Panc1 (cell line): ENCODE data around the gene WWOX. TPM values are rescaled to one million over a fixed set of nuclear protein-coding genes. Genes with fewer than 3 reads are reported as not detected.

Experiments used
- ATAC-seq: fragments of 200-7000 bp; cut with Tn5 transposase; 2 replicates; pipeline ENCODE4 v1.9.1; 2020; ENCODE audit warnings: mild to moderate bottlenecking, moderate library complexity
- BruUV-seq: library from RNA; stranded (reverse); fragments of 400-500 nt; replicated peaks from 2 replicates; lab custom pipeline; 2021; lab: Mats Ljungman, UMichigan
- CTCF ChIA-PET: fragments of 300-600 bp; sonication (Branson Sonifier 250); formaldehyde crosslinking; loops from one replicate; lab custom pipeline; 2022; ENCODE audit warnings: antibody characterized with exemption; lab: Charles Lee
- POLR2A ChIA-PET: fragments of 300-600 bp; sonication (Branson Sonifier 250); formaldehyde crosslinking; loops from one replicate; lab custom pipeline; 2022; ENCODE audit warnings: antibody characterized with exemption; lab: Charles Lee
- DNase-seq: peaks from one replicate; pipeline ENCODE4 v3.0.0-alpha.2; 2010; ENCODE audit warnings: low read depth, low spot score
- H3K27ac ChIP-seq: 2 replicates; pipeline ENCODE4 v1.5.1; 2011; ENCODE audit warnings: mild to moderate bottlenecking, low read length, inconsistent platforms
- H3K27me3 ChIP-seq: fragments of 200-500 bp; sonication (Bioruptor generic); 2 replicates; pipeline ENCODE4 v1.6.0; 2014; ENCODE audit warnings: low read length, inconsistent platforms; ENCODE audit not compliant: control insufficient read depth, insufficient read depth
- H3K36me3 ChIP-seq: fragments of 200-500 bp; sonication (Bioruptor generic); 2 replicates; pipeline ENCODE4 v1.5.1; 2014; ENCODE audit warnings: inconsistent platforms, mild to moderate bottlenecking, low read length, moderate library complexity; ENCODE audit not compliant: control insufficient read depth, insufficient read depth
- H3K4me1 ChIP-seq: 2 replicates; pipeline ENCODE4 v1.5.1; 2011; ENCODE audit warnings: inconsistent platforms, mild to moderate bottlenecking, low read length, moderate library complexity; ENCODE audit not compliant: control insufficient read depth, insufficient read depth
- H3K4me3 ChIP-seq, 2 experiments: 2 replicates each; pipeline ENCODE4 v1.5.1; 2011 to 2012; ENCODE audit warnings: low read depth in 2 of 2, low read length in 2 of 2, mild to moderate bottlenecking in 2 of 2, inconsistent platforms in 1 of 2, moderate library complexity in 1 of 2
- H3K9me3 ChIP-seq: fragments of 200-500 bp; sonication (Bioruptor generic); 2 replicates; pipeline ENCODE4 v1.5.1; 2014; ENCODE audit warnings: low read depth, mild to moderate bottlenecking, inconsistent platforms, low read length, moderate library complexity; ENCODE audit not compliant: control insufficient read depth, insufficient read depth
- POLR2AphosphoS5 ChIP-seq: IDR thresholded peaks from 2 replicates; pipeline ENCODE4 v1.6.1; 2012; ENCODE audit warnings: mild to moderate bottlenecking, low read depth, low read length, moderate library complexity
- SIN3A ChIP-seq: IDR thresholded peaks from 2 replicates; pipeline ENCODE4 v1.6.1; 2012; ENCODE audit warnings: low read depth, mild to moderate bottlenecking, low read length, moderate library complexity, borderline replicate concordance; ENCODE audit not compliant: insufficient read depth
- TCF7L2 ChIP-seq: IDR thresholded peaks from 2 replicates; pipeline ENCODE4 v1.6.1; 2011; ENCODE audit warnings: mild to moderate bottlenecking, low read depth, low read length, inconsistent platforms
- in situ Hi-C: cut with HindIII; loops from 2 replicates; pipeline ENCODE4 v1.10.0; 2016; ENCODE audit warnings: low sequenced_read_pairs, low pct_unique_long_range_greater_than_20kb
- intact Hi-C: fragments of 100-400 bp; cut with micrococcal nuclease; formaldehyde crosslinking; loops from one replicate; pipeline ENCODE4 v1.10.0; 2022; ENCODE audit not compliant: unreplicated experiment
- total RNA-seq: library from RNA; stranded (reverse); gene quantifications from one replicate; pipeline ENCODE4 v1.2.1, GENCODE V29; 2021; ENCODE audit not compliant: unreplicated experiment
- TF ChIP-seq, protein P1 (sequence below), 2 experiments: IDR thresholded peaks; 2 replicates each; pipeline ENCODE4 v1.6.1; 2011 to 2012; ENCODE audit warnings: low read depth in 2 of 2, control low read depth in 1 of 2, low read length in 1 of 2, mild to moderate bottlenecking in 1 of 2, moderate library complexity in 1 of 2; ENCODE audit not compliant: insufficient read depth in 1 of 2
- TF ChIP-seq, protein P2 (sequence below): fragments of 450-650 bp; IDR thresholded peaks from 2 replicates; pipeline ENCODE4 v1.5.1; 2017; ENCODE audit warnings: mild to moderate bottlenecking

WWOX gene
- total RNA-seq, 1 experiment from 2014 or later: 12.5 TPM

DNA sequence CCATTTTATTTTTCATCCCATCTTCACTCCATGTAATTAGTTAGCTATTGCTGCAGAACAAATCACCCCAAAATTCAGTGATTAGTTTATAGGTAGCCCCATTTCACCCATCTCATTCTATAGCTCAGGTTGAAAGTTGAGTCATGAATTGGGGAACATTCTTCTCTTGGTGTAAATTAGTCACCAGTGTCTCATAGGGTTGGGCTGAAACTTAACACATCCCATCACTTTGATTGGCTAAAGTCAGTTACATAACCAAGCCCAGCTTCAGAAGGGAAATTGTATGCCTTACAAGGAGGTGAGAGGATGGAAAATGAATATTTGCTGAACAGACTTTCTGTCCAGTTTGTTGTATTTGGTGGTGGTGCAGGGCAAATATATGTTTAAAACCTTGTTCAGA is 477.5 kb downstream of the WWOX start:
- ATAC-seq: no peak
- no peak overlapping the region for H3K27ac ChIP-seq
- no peaks in the 10 kb centered on the region for H3K4me1 ChIP-seq
- no peak for DNase-seq
- no peak for TF ChIP-seq TCF7L2
- TF ChIP-seq SIN3A: no peak
- no peak for TF ChIP-seq POLR2AphosphoS5
- TF ChIP-seq, protein P1, sequence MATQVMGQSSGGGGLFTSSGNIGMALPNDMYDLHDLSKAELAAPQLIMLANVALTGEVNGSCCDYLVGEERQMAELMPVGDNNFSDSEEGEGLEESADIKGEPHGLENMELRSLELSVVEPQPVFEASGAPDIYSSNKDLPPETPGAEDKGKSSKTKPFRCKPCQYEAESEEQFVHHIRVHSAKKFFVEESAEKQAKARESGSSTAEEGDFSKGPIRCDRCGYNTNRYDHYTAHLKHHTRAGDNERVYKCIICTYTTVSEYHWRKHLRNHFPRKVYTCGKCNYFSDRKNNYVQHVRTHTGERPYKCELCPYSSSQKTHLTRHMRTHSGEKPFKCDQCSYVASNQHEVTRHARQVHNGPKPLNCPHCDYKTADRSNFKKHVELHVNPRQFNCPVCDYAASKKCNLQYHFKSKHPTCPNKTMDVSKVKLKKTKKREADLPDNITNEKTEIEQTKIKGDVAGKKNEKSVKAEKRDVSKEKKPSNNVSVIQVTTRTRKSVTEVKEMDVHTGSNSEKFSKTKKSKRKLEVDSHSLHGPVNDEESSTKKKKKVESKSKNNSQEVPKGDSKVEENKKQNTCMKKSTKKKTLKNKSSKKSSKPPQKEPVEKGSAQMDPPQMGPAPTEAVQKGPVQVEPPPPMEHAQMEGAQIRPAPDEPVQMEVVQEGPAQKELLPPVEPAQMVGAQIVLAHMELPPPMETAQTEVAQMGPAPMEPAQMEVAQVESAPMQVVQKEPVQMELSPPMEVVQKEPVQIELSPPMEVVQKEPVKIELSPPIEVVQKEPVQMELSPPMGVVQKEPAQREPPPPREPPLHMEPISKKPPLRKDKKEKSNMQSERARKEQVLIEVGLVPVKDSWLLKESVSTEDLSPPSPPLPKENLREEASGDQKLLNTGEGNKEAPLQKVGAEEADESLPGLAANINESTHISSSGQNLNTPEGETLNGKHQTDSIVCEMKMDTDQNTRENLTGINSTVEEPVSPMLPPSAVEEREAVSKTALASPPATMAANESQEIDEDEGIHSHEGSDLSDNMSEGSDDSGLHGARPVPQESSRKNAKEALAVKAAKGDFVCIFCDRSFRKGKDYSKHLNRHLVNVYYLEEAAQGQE (IDR thresholded peaks at IDR 0.05; ENCODE audit: insufficient read depth in 1 of 2, low read depth in 2 of 2, low read length in 1 of 2): no peak
- TF ChIP-seq, protein P2, sequence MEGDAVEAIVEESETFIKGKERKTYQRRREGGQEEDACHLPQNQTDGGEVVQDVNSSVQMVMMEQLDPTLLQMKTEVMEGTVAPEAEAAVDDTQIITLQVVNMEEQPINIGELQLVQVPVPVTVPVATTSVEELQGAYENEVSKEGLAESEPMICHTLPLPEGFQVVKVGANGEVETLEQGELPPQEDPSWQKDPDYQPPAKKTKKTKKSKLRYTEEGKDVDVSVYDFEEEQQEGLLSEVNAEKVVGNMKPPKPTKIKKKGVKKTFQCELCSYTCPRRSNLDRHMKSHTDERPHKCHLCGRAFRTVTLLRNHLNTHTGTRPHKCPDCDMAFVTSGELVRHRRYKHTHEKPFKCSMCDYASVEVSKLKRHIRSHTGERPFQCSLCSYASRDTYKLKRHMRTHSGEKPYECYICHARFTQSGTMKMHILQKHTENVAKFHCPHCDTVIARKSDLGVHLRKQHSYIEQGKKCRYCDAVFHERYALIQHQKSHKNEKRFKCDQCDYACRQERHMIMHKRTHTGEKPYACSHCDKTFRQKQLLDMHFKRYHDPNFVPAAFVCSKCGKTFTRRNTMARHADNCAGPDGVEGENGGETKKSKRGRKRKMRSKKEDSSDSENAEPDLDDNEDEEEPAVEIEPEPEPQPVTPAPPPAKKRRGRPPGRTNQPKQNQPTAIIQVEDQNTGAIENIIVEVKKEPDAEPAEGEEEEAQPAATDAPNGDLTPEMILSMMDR: no peak
- H3K36me3 ChIP-seq: no peaks in the 10 kb centered on the region
- H3K9me3 ChIP-seq: no peaks in the 10 kb centered on the region
- ChIA-PET CTCF (no interaction called here), POLR2A (no interaction called here)
- no peaks in the 10 kb centered on the region for H3K27me3 ChIP-seq
- BruUV-seq: no TSS peak
- in situ Hi-C loops: no loop called here
- H3K4me3 ChIP-seq: no peak overlapping the region
- intact Hi-C loops: no loop called here

DNA sequence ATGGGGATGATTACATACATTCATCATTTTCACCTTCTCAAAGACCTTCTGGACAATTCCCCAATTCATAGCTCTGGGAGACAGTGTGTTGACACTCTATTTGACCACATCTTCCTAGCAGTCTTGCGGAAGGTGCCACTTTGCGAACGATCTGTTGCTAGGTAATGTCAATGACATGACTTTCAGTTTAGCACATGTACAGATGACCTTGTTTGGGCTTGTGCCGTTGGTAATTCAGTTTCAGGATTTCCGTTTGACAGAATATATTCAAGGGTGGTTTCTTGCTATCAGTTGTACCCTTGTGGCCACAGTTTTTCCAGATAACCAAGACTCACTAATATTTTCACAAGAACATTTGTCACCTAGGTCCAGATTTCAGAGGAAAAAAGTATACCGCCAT is 478.2 kb downstream of the WWOX start:
- no peaks in the 10 kb centered on the region for H3K36me3 ChIP-seq
- ATAC-seq: no peak
- intact Hi-C loops (no loop called here), in situ Hi-C loops (no loop called here)
- H3K9me3 ChIP-seq: no peaks in the 10 kb centered on the region
- H3K27ac ChIP-seq: no peak overlapping the region
- POLR2A ChIA-PET: no interaction called here
- no peak overlapping the region for H3K4me3 ChIP-seq
- DNase-seq: no peak
- TF ChIP-seq POLR2AphosphoS5 (no peak), SIN3A (no peak), TCF7L2 (no peak)
- TF ChIP-seq, protein P1 (IDR thresholded peaks at IDR 0.05; ENCODE audit: insufficient read depth in 1 of 2, low read depth in 2 of 2, low read length in 1 of 2): no peak
- TF ChIP-seq, protein P2: no peak
- CTCF ChIA-PET: no interaction called here
- no peaks in the 10 kb centered on the region for H3K4me1 ChIP-seq
- no TSS peak for BruUV-seq
- no peaks in the 10 kb centered on the region for H3K27me3 ChIP-seq
